Inflammatory macrophage treated with lipopolysaccharide for 1 hour (primary cell): ENCODE measurements around the gene ZNF614.
A peak's percentile ranks its signal among the peaks of the same experiment; 100 is the strongest.
"Not testable (repeated sequence)": the region's sequence is repeated elsewhere in the genome, so short reads cannot be mapped to it uniquely, and the experiment has no call there.

ENCODE experiments used
- DNase-seq, 2 donors: peaks; one replicate each; pipeline ENCODE4 v3.0.0-alpha.2; 2020 to 2022

ZNF614 gene

DNA sequence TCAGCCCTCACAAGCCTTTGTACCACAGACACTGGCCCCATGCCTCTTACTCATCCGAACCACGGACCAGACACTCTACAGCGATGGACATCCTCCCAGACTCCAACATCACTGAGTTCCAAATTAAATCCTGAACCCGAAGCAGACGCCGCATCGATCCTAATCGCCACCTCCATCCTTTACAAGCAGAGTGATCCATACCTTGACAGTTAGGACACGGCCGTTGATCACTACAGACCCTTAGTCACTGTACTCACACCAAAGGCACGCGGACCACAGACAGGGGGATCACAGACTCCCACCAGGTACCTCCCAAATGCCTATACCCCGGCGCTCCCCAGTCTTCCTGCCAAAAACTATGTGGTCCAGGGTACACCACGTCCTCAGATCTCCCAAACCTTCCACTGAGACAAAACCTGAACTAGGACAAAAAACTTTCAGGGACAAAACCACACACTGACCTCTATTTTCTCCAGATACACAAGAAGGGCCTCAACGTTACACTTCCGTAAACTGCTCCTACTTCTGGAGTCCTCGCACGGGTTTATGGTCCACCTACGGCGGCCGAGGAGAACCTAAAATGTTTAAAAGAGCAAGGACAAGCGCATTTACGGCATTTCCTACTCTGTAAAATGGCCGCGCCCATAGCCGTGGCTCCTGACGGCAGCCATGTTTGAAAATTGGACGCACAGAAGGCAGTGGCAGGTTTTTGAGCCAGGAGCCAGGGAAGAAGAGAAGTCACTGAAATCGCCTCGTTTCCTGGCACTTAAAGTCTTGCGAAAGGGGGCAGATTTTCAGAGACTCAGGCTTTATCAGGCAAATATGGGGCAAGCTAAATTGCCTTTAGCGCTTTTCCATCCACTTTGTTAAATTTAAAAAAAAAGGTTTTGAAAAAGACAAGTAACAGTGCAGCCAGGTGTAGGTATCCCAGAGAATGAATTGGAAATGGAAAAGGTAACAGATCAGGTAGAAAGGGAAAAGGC lies 41.6 kb downstream of the ZNF614 start, which contains the start of gene ZNF350:
Gene ZNF350, minus strand, starts transcription at position 532 of the 983 bp plus-strand sequence. CDS start 12,480 bp downstream, outside the sequence.
- DNase-seq = peak; percentile 94 to 95

GRCh38 chr19:51983361-51983760 lies 44.8 kb downstream of the ZNF614 start:
- DNase-seq = no peak

DNA sequence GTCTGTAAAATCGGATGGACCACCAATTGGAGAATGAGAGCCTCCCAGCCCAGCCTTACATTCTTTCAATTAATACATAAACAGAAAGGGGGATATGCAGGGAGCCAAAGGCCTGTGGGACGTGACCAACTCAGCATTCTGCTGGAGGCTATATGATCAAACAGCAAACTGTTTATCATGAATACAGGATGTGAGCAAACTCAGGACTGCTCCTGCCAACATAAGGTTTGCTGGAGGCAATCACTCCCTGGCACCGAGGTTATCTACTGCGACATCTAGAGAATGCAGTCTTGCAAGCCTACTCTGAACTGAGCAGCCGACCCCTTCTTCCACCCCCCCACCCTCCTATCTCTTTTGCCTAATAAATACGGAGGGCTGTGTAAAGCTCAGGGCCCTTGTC lies 47.3 kb downstream of the ZNF614 start:
- DNase-seq = not testable (repeated sequence)

DNA sequence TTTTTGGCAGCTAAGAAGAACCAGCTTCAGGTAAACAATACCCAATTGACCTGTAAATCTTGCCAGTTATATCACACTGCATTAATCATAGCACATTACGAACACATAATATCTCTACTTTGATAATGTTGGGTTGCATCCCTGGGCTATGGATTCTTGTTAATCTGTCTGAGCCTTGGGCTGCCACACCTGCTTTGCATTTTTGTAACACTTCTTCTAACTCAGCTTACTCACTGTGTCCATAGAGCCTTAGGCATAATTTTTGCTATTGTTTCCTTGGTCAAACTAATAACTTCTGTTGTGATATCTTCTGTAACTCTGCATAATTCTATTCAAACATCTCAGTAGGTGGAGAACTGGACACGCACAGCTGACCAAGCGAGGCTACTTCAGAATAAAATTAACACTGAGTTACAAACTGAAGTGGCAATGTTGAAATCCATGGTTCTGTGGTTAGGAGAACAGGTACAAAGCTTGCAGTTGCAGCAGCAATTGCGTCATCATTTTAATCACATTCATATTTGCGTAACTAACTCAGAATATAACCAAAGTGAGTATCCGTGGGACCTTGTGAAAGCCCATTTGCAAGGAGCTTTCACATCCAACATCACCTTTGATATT lies 48.0 kb downstream of the ZNF614 start:
- DNase-seq = no peak

DNA sequence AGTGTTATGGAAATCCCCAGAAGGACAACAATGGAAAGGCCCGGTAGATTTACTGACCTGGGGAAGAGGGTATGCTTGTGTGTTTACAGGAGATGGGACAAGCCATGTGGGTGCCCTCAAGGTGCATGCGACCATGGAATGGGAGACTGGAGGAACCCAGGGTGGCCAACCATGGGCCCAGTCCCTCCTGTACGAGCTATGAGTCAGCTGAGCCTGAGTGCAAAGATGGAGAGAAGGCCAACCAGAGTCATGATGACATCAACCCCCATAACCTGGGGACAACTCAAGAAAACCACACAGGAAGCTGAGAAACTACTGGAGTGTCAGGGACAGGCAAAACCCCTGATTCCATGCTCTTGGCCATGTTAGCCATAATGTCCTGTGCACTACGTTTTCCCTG lies 49.3 kb downstream of the ZNF614 start:
- no peak for DNase-seq

GRCh38 chr19:51977346-51977745 lies 50.8 kb downstream of the ZNF614 start:
- DNase-seq = no peak

DNA sequence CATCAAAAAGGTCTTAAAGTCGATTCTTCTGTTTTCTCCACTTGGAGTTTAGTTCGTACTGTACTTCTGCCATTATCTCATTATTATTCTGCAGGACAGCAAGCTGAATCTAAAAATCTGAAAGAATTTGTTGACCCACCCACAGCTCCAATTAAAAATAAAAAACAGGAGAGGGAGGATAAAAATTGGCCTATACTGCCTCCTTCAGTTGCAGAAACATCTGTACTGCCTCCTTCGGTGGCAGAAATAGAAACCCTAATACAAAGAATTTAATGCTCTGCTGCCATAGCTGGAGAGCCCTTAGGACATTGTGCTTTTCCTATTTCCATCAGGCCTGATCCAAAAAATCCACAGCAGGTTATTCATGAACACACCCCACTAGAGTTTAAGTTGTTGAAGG lies 51.3 kb downstream of the ZNF614 start:
- no peak for DNase-seq

- DNase-seq = not testable (repeated sequence)
These were observed 52.4 kb downstream of the ZNF614 start for GRCh38 chr19:51975787-51976186.

- peak in 1 of 2 donors; percentile 10 for DNase-seq
These were observed 56.6 kb downstream of the ZNF614 start for GRCh38 chr19:51971624-51972023.

GRCh38 chr19:51970718-51971117 lies 57.5 kb downstream of the ZNF614 start:
- no peak for DNase-seq

DNA sequence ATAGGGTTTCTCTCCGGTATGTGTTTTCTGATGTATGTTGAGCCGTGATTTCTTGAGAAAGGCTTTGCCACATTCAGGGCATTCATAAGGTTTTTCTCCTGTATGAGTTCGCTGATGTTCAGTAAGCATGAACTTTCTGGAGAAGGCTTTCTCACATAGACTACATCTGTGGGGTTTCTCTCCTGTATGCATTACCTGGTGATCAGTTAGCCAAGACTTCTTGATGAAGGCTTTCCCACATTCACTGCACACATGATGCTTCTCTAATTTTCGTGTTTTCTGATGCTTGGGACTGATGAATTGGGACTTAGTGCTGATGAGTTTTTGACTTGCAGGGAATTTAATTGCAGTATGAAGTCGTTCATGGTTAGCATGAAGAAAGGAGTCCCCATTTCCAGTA lies 62.6 kb downstream of the ZNF614 start:
- no peak for DNase-seq
